HG03139 (cell line): ENCODE measurements around the gene STRA6.

Source experiments
- ATAC-seq: cut with Tn5 transposase; IDR thresholded peaks from one replicate; pipeline ENCODE4 v1.9.1; 2021; ENCODE audit not compliant: unreplicated experiment

Gene STRA6

DNA sequence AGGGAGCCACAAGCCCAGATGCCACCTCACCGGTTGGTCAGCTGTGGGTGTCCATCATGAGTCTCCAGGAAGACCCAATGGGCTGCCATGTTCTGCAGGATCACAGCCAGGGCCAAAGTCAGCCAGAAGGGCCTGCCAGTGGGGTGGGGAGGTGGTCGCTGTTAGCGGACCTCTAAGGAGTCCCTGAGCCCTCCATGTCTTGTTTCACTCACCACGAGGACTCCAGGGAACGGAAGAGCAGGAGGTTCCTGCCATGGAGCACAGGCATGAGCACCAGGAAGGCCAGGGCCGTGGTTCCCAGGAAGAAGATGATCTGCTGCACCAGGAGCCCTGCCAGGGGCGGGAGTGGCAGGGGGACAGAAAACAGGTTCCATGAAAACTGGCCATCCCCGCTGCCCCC is 20.5 kb downstream of the STRA6 start:
- ATAC-seq, result no peak

DNA sequence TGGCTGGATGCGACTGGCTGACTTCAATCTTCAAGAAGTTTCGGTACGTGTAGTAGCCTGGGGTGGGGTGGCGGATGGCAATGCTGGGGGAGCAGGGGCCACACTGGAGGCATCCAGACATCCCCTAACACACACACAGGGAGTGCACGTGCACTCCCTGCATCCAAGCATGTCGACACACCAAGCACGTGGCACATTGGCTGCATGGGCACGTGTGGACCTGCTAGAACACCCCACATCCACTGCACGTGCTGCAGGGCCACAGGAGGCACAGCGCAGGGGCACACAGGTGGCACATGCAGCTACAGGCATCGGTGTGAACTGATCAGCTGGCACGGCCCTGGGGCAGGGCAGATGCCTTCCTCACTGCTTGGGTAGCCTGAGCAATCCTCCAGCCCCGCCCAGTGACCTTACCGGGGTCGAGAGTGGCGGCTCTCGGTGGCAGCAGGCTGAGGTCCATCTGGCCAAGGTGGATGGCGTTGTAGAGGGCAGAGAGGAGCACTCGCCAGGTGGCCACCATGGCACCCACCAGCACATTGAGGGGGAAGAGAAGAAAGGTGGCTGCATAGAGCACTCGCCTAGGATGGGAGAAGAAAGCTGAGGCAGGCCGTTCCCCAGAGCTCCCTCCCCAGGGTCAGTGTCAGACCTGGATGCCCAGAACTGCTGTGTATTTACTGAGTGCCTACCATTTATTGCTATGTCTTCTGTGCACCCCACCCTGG is 21.5 kb downstream of the STRA6 start:
- no peak for ATAC-seq

DNA sequence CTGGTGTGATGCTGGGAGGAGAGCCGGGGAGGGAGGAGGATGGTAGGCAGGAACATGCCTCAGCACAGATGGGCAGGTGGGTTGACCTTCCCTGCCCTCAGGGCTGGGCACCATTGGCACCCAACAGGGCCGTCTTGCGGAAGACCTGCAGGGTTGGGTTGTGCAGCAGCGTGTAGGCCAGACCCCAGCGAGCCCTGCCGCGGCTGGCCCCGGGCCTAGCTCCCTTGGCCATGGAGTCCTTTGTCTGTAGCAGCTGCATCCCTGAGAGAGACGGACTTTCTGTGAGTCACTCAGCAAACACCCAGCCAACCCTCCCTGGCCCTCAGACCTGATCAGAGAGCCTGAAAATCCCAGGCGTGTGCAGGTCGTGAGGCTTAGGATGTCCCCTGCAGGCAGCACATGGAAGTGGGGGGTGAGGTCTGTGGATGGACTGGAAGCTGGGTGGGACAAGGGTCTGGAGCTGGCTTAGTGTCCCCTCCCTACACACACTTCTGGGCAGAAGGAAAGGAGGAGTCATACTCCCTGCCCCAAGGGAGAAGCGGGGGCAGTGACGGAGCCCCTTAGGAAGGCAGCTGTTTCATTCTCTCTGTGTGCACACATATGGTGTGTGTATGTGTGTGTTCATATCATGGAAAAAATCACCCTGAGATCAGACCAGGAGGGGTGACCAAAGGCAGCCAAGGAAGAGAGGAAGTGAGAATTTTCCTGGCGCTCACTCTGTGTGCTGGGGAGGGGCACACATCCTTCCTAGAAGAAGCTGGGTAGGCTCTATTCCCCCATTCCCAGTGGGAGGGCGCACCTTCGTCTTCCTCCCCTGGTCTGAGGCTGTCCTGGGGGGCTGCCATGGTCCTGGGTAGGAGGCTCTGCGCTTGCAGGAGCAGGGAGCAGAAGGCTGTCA is 22.4 kb downstream of the STRA6 start:
- ATAC-seq, result no peak

DNA sequence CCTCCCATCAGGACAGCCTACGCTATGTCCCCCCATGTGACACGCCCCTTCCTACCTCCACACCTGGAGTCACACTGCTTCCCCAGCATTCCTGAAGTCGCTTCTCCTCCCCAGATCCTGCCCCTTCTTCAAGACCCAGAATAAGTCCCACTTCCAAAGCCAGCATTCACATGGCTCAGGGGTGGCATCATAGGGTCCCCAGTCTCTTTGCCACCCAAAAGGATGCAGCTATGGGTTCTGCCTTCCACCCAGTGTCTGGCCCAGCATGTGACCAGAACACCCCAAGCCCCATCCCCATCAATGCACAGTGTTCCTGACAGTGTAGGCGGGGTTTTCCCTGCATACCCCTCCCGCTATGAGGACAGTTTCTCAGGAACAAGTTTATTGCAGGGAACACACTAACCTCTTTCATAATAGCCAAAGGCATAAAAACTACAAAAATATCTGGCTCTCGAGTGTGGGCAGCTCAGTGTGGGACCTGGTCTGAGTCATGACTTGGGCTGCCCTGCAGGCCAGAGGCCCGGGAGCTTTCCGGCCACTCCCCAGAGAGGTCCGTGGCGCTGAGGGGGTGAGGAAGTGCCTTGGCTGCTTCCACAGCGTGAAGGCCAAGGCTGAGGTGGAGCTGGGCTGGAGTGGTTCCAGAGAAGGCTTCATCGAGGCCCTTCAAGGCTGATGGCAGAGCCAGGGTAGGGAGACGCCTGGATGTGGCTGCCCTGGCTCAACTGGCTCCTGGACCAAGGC is 23.3 kb downstream of the STRA6 start:
- no peak for ATAC-seq

DNA sequence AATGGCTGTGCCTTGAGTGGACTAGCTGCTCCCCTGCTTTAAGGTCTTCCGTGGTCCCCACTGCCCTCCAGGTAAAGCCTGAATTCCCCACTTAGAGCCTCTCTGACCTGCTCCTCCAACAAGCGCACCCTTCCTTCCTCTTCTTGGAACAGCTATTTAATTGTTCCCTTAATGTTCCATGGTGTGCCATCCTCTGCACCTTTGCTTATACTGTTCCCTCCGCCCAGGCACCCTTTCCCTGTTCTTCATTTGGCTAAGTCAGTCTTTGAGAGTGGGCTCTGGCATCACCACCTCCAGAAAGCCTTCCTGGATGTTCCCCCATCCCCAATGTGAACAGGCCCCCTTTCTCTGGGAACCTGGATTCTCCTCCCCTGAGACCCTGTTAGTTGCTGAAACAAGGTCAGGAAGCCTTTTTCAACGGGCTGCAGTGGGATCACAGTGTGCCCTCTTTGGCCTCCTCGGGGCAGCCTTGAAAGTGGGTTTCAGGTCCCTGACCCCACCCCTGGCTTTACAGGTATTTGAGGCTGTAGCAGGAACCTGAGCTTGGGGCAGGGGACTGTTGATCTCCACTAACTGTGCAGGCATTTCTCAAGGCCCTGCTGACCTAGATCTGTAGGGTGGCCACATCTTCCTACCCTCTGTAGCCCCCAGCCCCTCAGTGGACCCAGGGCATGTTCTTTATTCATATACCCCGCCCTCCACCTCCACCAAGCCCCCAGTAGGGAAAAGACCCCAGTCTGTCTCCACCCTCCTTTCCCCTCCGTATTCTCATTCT is 24.1 kb downstream of the STRA6 start:
- ATAC-seq, result no peak

DNA sequence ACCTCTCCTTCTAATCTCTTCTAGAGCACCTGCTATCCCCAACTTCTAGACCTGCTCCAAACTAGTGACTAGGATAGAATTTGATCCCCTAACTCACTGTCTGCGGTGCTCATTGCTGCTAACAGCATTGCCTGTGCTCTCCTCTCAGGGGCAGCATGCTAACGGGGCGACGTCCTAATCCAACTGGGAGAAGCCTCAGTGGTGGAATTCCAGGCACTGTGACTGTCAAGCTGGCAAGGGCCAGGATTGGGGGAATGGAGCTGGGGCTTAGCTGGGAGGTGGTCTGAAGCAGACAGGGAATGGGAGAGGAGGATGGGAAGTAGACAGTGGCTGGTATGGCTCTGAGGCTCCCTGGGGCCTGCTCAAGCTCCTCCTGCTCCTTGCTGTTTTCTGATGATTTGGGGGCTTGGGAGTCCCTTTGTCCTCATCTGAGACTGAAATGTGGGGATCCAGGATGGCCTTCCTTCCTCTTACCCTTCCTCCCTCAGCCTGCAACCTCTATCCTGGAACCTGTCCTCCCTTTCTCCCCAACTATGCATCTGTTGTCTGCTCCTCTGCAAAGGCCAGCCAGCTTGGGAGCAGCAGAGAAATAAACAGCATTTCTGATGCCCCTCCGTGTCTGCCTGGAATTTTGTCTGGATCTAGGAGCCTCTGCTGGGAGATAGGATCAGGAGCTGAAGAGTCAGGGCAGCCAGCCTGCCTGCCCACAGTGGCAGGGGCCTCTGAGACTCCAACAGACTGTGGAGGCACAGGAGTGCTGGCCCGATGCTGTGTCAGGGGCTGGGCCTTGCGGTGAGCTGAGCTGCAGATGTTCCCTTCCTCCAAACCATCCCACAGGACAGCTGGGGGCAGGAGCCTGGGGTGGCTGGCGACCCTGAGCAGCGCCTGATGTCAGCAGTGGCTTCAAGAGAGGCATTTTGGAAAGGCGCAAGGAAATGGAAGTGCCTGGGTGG is 26.0 kb downstream of the STRA6 start:
- ATAC-seq, result no peak

DNA sequence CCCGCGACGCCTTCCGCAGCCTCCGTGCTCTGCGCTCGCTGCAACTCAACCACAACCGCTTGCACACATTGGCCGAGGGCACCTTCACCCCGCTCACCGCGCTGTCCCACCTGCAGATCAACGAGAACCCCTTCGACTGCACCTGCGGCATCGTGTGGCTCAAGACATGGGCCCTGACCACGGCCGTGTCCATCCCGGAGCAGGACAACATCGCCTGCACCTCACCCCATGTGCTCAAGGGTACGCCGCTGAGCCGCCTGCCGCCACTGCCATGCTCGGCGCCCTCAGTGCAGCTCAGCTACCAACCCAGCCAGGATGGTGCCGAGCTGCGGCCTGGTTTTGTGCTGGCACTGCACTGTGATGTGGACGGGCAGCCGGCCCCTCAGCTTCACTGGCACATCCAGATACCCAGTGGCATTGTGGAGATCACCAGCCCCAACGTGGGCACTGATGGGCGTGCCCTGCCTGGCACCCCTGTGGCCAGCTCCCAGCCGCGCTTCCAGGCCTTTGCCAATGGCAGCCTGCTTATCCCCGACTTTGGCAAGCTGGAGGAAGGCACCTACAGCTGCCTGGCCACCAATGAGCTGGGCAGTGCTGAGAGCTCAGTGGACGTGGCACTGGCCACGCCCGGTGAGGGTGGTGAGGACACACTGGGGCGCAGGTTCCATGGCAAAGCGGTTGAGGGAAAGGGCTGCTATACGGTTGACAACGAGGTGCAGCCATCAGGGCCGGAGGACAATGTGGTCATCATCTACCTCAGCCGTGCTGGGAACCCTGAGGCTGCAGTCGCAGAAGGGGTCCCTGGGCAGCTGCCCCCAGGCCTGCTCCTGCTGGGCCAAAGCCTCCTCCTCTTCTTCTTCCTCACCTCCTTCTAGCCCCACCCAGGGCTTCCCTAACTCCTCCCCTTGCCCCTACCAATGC is 27.1 kb downstream of the STRA6 start:
- no peak for ATAC-seq

DNA sequence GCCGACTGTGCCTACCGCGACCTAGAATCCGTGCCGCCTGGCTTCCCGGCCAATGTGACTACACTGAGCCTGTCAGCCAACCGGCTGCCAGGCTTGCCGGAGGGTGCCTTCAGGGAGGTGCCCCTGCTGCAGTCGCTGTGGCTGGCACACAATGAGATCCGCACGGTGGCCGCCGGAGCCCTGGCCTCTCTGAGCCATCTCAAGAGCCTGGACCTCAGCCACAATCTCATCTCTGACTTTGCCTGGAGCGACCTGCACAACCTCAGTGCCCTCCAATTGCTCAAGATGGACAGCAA is 27.7 kb downstream of the STRA6 start:
- no peak for ATAC-seq

DNA sequence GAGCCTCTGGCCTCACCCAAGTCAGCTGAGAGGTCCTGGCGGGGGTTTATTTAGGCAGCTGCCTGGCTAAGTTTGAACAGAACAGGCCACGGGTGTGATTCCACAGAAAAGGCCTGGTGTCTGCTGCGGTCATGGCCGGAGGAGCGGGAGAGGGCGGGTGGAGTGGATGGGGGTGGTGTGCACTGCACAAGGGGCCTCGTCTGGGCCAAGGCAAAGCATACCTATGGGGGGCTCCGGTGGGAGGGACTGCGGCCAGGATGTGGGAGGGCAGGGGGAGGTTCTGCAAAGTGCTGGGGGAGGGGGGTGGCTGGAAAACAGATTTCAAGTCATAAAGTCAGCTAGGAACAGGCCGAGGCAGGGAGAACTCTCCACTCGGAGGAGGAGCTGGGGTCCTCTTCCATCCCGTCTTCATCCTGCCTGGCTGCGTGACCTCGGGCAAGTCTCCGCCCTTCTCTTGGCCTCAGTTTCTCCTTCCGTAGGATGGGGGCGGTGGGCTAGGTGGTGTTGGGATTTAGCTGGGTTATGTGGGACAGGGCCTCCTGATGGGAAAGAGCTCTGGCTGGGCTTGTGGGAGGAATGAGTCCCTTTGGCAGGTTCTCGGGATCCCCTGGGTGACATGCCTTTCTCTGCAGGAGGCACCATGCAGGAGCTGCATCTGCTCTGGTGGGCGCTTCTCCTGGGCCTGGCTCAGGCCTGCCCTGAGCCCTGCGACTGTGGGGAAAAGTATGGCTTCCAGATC is 28.2 kb downstream of the STRA6 start:
- ATAC-seq, result no peak

DNA sequence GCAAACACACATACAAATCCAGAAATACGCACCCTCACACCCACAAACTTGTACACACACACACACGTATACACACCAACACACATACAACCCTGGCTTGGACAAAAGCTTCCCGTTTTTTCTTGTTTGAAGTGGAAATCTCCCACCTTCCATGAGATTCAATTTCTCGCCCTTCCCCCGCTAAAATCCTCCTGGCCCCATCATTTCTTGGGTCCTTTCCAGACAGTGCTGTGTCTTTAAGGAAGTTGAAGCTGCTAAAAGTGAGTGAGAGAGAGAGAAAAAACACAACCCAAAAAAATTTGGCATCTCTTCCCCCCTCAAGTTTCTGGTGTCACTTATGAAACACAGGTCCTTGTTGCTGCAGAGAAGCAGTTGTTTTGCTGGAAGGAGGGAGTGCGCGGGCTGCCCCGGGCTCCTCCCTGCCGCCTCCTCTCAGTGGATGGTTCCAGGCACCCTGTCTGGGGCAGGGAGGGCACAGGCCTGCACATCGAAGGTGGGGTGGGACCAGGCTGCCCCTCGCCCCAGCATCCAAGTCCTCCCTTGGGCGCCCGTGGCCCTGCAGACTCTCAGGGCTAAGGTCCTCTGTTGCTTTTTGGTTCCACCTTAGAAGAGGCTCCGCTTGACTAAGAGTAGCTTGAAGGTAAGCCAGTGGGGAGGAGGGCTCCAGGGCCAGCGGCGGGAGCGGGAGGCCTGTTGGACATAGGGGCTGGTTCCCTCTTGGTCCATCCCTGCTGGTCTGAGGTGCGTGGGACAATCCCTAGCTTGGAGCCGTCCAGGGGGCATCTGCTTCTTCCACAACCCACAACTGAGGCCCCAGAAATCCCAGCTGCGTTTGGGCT is 29.0 kb downstream of the STRA6 start, which contains the start of gene ISLR:
TSS of gene ISLR (plus strand) at position 331 of the 839 bp plus-strand sequence. CDS start 1,149 bp downstream, outside the sequence.
- no peak for ATAC-seq

DNA sequence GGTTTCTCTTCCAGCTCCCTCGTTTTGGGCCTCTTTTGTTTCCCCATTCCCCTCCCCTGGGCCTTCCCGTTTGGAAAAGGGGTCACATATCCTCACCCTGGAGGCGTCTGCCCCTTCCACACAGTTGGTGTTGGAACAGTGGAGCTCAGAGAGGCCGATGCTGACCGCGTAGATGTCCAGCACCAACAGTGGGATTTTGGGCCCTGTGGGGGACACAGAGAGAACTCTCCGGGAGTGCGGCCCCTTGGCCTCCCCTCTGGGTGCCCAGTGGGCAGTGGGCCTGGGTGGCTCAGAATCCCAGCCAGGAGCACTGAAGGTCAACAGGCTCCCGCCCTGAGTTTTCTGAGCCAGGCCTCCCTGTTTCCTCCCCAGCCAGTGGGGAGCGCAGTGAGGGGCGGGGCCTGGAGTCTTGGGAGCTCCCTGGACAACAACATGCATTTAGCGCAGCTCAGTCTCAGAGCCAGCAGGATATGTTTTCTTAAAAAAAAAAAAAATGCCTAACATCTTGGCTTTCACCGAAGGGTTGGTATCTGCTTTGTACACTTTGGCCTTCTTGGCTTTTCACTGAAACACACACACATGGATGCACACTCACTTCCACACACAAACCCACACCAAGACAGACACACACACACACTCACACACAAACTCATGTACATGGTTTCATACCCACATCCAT is 29.7 kb downstream of the STRA6 start:
- no peak for ATAC-seq

DNA sequence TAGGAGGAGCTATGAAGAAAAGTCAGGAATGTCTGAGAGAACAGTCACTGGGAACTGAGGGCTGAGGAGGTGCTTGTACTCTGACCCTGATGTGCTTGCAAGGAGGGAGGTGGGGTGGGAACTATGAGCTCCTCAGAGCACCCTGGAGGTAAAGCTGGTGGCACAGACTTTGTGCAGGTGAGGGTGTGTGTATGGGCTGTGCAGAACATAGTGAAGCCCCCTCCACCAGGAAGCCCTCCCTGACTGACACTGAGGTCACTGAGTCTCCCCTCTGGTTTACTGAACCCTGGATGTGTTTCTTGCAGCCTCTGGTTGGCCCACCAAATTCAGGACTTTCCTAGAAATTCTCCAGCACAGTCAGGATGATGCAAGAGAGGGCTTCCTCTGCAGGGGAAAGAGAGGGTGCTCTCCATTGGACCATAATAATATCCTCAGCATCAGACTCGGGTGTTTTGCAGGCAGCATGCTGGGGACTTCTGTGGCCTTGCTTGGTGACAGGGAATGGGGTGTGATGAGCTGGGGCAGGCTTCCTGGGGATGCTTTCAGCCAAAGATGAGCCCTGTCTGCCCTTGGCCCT is 30.5 kb downstream of the STRA6 start:
- ATAC-seq, result no peak

DNA sequence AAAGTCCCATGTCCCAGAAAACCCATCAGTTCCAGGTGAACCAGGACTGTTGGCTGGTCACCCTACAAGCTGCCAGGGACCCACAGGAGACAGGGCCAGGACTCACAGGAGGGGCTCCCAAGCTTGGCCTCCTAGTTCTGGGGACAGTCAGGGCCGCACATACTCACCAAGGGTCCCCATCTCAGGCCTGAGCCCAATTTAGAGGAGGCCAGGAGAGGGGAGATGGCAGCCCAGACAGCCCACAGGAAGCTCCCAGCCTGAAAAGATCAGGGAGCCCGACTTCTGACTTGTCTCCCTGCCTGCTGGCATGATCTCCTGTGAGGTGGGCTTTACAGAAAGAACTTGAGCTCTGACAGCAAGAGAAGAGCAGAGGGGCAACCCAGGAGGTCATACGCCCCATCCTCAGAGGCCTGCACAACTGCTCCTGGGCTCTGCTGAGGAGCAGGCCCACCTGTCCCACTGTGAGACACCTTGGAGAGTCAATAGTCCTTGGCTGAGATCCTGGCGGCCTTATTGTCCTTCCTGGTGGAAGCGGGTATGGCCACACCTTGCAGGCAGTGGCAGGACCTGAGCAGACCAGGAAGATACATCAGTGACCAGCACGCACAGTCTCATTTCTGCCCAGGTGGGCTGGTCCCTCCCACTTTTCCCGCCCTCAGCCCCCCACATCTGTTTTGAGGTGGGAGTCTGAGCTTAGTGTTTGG is 31.6 kb downstream of the STRA6 start:
- ATAC-seq, result no peak

DNA sequence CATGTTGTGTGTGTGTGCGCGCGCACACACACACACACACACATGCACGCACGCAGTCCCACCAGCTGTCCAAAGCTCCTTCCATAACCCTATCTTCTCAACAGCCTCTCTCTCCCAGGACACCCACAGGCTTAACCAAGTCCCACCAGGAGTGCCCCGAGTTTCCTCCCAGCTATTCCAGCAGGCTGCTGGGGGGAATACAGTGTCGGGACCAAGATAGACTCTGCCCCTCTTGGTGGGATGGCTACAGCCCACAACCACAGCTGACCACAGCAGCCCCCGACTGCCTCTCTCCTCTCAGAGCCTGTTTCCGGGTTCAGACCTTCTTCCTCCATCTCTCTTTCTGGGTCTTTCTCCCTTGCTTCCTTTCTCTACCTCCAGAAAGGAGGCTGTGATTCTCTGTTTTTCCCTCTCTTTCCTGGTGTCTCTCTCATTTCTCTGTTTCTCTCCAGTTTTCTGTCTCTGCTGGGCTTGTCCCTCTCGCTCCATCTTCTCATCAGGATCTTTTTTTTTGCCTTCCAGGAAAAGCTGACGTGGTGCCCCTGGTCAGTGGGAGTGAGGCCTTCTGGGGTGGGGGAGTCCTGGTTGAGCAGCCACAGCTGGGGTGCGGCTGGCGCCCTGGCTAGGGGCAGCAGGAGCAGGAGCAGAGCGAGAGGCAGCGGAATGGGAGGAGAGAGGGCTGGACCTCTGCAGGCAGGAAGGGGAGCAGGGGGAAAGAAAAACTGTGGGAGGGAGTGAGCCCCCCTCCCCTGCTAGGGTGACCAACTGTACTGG is 32.3 kb downstream of the STRA6 start:
- ATAC-seq, result no peak

DNA sequence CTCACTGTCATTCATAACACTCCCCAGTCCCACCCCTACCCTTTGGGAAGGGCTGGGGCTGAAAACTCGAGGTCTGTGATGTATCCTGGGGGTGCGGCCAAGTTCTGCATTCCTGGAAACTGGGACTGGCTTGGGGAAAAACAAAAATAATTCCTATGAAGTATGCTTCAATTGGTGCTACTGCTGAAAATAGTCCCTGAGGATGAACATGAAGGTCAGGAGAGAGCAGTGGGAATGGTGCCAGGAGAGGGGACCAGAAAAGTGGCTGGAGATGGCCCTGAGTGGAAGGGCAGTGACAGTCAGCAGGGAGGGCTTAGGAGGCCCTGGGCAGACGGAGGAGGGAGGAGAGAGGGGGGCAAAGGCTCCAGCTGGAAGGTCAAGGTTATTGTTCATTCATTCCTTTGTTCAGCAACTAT is 33.9 kb downstream of the STRA6 start:
- no peak for ATAC-seq
